Astrocyte (in vitro differentiated cells and primary cell): Measurements from ENCODE around the gene ZBTB45.

Source experiments
- CTCF ChIP-seq: IDR thresholded peaks from 2 replicates; pipeline ENCODE4 v1.5.1; 2011; ENCODE audit warnings: low read depth, mild to moderate bottlenecking, inconsistent platforms, low read length, moderate library complexity; ENCODE audit not compliant: insufficient read depth
- EZH2 ChIP-seq: IDR thresholded peaks from 2 replicates; pipeline ENCODE4 v1.6.1; 2012; ENCODE audit warnings: mild to moderate bottlenecking, low read length, inconsistent platforms; ENCODE audit not compliant: insufficient read depth

GRCh38 chr19:58514564-58515022 is 5.0 kb downstream of the ZBTB45 start:
- no peak for TF ChIP-seq EZH2
- no peak for TF ChIP-seq CTCF
